HCT116 (cell line): ENCODE results near the gene FECH. TPM values are rescaled to one million over a fixed set of nuclear protein-coding genes. Genes with fewer than 3 reads are reported as not detected.
"Not testable (repeated sequence)": the region's sequence is repeated elsewhere in the genome, so short reads cannot be mapped to it uniquely, and the experiment has no call there.

Experiments used
- ATAC-seq: fragments of 200-7000 bp; cut with Tn5 transposase; 2 replicates; pipeline ENCODE4 v1.9.1; 2020; ENCODE audit warnings: mild to moderate bottlenecking, moderate library complexity
- BruUV-seq: library from RNA; stranded (reverse); fragments of 400-500 nt; replicated peaks from 2 replicates; lab custom pipeline; 2021; lab: Mats Ljungman, UMichigan
- CTCF ChIA-PET: fragments of 300-600 bp; sonication (Branson Sonifier 250); formaldehyde crosslinking; loops from one replicate; lab custom pipeline; 2021; ENCODE audit warnings: antibody characterized with exemption; lab: Charles Lee
- POLR2A ChIA-PET: fragments of 300-600, 350-600 bp; sonication (Branson Sonifier 250); formaldehyde crosslinking; loops from one replicate; lab custom pipeline; 2021; ENCODE audit warnings: antibody characterized with exemption; lab: Charles Lee
- RAD21 ChIA-PET, 2 experiments: fragments of 300-600 bp; sonication (Branson Sonifier 250); formaldehyde crosslinking; loops; one replicate each; lab custom pipeline; 2023; ENCODE audit warnings: low total read pairs in 2 of 2; ENCODE audit not compliant: uncharacterized antibody in 2 of 2, unreplicated experiment in 2 of 2, low non-redundant PET in 1 of 2; lab: Charles Lee
- DNase-seq: peaks from one replicate; pipeline ENCODE4 v3.0.0-alpha.2; 2010; ENCODE audit warnings: low read depth, low spot score
- H2AFZ ChIP-seq: fragments of 200-600 bp; shearing (Covaris generic), sonication (generic); 2 replicates; pipeline ENCODE4 v1.6.1; 2017; ENCODE audit warnings: low read depth, mixed run types, mixed read lengths, antibody characterized with exemption, low read length; ENCODE audit not compliant: poor library complexity, severe bottlenecking
- H3K27ac ChIP-seq: 2 replicates; pipeline ENCODE4 v1.5.1; 2012; ENCODE audit warnings: low read depth, low read length
- H3K27me3 ChIP-seq: fragments of 200-600 bp; sonication (generic); 2 replicates; pipeline ENCODE4 v1.6.1; 2016; ENCODE audit warnings: mixed run types, low read length, mixed read lengths; ENCODE audit not compliant: insufficient read depth
- H3K36me3 ChIP-seq, 2 experiments: fragments of 200-500 bp in 1 of 2; fragments of 200-600 bp in 1 of 2; sonication (Bioruptor generic) in 1 of 2; sonication (generic) in 1 of 2; 2 replicates each; pipeline versions ENCODE4 v1.5.1 to v1.6.1; 2014 to 2016; ENCODE audit warnings: low read length in 2 of 2, inconsistent platforms in 1 of 2, mixed read lengths in 1 of 2, mixed run types in 1 of 2; ENCODE audit not compliant: insufficient read depth in 2 of 2, control insufficient read depth in 1 of 2
- H3K4me1 ChIP-seq, 2 experiments: fragments of 200-600 bp in 1 of 2; sonication (generic) in 1 of 2; 2 replicates each; pipeline versions ENCODE4 v1.5.1 to v1.6.1; 2012 to 2017; ENCODE audit warnings: low read length in 2 of 2, inconsistent platforms in 1 of 2, mild to moderate bottlenecking in 1 of 2, mixed read lengths in 1 of 2, mixed run types in 1 of 2, moderate library complexity in 1 of 2; ENCODE audit not compliant: insufficient read depth in 2 of 2, control insufficient read depth in 1 of 2
- H3K4me2 ChIP-seq: fragments of 200-600 bp; sonication (generic); 2 replicates; pipeline ENCODE4 v1.6.1; 2017; ENCODE audit warnings: mixed run types, low read length, mixed read lengths
- H3K4me3 ChIP-seq, 2 experiments: fragments of 200-600 bp in 1 of 2; sonication (generic) in 1 of 2; replicated peaks in 1 of 2; 2 replicates each; pipeline ENCODE4 v1.5.1; 2011 to 2016; ENCODE audit warnings: low read length in 2 of 2, control low read depth in 1 of 2, low read depth in 1 of 2, mild to moderate bottlenecking in 1 of 2, mixed read lengths in 1 of 2, mixed run types in 1 of 2
- H3K79me2 ChIP-seq: fragments of 200-600 bp; sonication (generic); 2 replicates; pipeline ENCODE4 v1.6.1; 2017; ENCODE audit warnings: mild to moderate bottlenecking, mixed run types, low read length, moderate library complexity, mixed read lengths; ENCODE audit not compliant: insufficient read depth
- H3K9ac ChIP-seq: fragments of 200-600 bp; sonication (generic); 2 replicates; pipeline ENCODE4 v1.6.1; 2016; ENCODE audit warnings: low read length, mixed read lengths
- H3K9me2 ChIP-seq: fragments of 200-600 bp; sonication (generic), shearing (Covaris generic); 2 replicates; pipeline ENCODE4 v1.6.1; 2017; ENCODE audit warnings: mixed run types, mild to moderate bottlenecking, moderate library complexity; ENCODE audit not compliant: insufficient read depth
- H3K9me3 ChIP-seq, 2 experiments: fragments of 200-500 bp in 1 of 2; fragments of 200-600 bp in 1 of 2; sonication (Bioruptor generic) in 1 of 2; sonication (generic) in 1 of 2; 2 replicates each; pipeline ENCODE4 v1.6.1; 2014 to 2017; ENCODE audit warnings: low read length in 2 of 2, mixed read lengths in 2 of 2, inconsistent platforms in 1 of 2, low read depth in 1 of 2, mild to moderate bottlenecking in 1 of 2, mixed run types in 1 of 2, moderate library complexity in 1 of 2; ENCODE audit not compliant: control insufficient read depth in 1 of 2, insufficient read depth in 1 of 2
- H4K20me1 ChIP-seq: fragments of 200-600 bp; sonication (generic), shearing (Covaris generic); 2 replicates; pipeline ENCODE4 v1.6.1; 2017; ENCODE audit warnings: mixed run types, mild to moderate bottlenecking, moderate library complexity; ENCODE audit not compliant: insufficient read depth
- CBX3 ChIP-seq: IDR thresholded peaks from 2 replicates; pipeline ENCODE4 v1.6.1; 2012; ENCODE audit warnings: low read depth
- CEBPB ChIP-seq: IDR thresholded peaks from 2 replicates; pipeline ENCODE4 v1.6.1; 2012; ENCODE audit warnings: low read depth
- ELF1 ChIP-seq: IDR thresholded peaks from 2 replicates; pipeline ENCODE4 v1.6.1; 2012; ENCODE audit warnings: low read depth, borderline replicate concordance
- FOSL1 ChIP-seq: IDR thresholded peaks from 2 replicates; pipeline ENCODE4 v1.6.1; 2012; ENCODE audit warnings: low read depth
- JUND ChIP-seq: IDR thresholded peaks from 2 replicates; pipeline ENCODE4 v1.6.1; 2012
- POLR2A ChIP-seq: IDR thresholded peaks from 2 replicates; pipeline ENCODE4 v1.7.0; 2011; ENCODE audit warnings: borderline replicate concordance; ENCODE audit not compliant: insufficient read depth, insufficient read length; ENCODE audit errors: extremely low read depth
- POLR2AphosphoS5 ChIP-seq: IDR thresholded peaks from 2 replicates; pipeline ENCODE4 v1.6.1; 2011; ENCODE audit warnings: mild to moderate bottlenecking, low read depth, low read length, moderate library complexity
- RAD21 ChIP-seq: IDR thresholded peaks from 2 replicates; pipeline ENCODE4 v1.6.1; 2012; ENCODE audit warnings: low read depth, mild to moderate bottlenecking
- SIN3A ChIP-seq: IDR thresholded peaks from 2 replicates; pipeline ENCODE4 v1.6.1; 2012; ENCODE audit warnings: low read depth
- SRF ChIP-seq: IDR thresholded peaks from 2 replicates; pipeline ENCODE4 v1.6.1; 2012; ENCODE audit warnings: low read depth
- YY1 ChIP-seq: IDR thresholded peaks from 2 replicates; pipeline ENCODE4 v1.6.1; 2011; ENCODE audit warnings: low read length, low read depth, moderate library complexity, mild to moderate bottlenecking; ENCODE audit not compliant: insufficient replicate concordance; ENCODE audit errors: extremely low read depth
- ZFX ChIP-seq: fragments of 450-650 bp; IDR thresholded peaks from 2 replicates; pipeline ENCODE4 v1.6.1; 2017
- ZNF274 ChIP-seq: fragments of 200-500 bp; sonication (Bioruptor generic); IDR thresholded peaks from 2 replicates; pipeline ENCODE4 v1.6.1; 2014; ENCODE audit warnings: mild to moderate bottlenecking, low read depth, low read length, inconsistent platforms
- intact Hi-C: fragments of 100-400 bp; cut with micrococcal nuclease; formaldehyde crosslinking; loops from 2 replicates; pipeline ENCODE4 v1.10.0; 2022
- total RNA-seq: library from RNA; stranded (reverse); gene quantifications from one replicate; pipeline ENCODE4 v1.2.1, GENCODE V29; 2021; ENCODE audit not compliant: unreplicated experiment
- TF ChIP-seq, protein P1 (sequence below): IDR thresholded peaks from 2 replicates; pipeline ENCODE4 v1.6.1; 2012
- TF ChIP-seq, protein P2 (sequence below): IDR thresholded peaks from 2 replicates; pipeline ENCODE4 v1.6.1; 2012
- TF ChIP-seq, protein P3 (sequence below): IDR thresholded peaks from 2 replicates; pipeline ENCODE4 v1.6.1; 2011; ENCODE audit warnings: mild to moderate bottlenecking, low read length, moderate library complexity; ENCODE audit not compliant: insufficient replicate concordance; ENCODE audit errors: extremely low read depth

Gene FECH
- total RNA-seq, 1 experiment from 2014 or later = 42.7 TPM

DNA sequence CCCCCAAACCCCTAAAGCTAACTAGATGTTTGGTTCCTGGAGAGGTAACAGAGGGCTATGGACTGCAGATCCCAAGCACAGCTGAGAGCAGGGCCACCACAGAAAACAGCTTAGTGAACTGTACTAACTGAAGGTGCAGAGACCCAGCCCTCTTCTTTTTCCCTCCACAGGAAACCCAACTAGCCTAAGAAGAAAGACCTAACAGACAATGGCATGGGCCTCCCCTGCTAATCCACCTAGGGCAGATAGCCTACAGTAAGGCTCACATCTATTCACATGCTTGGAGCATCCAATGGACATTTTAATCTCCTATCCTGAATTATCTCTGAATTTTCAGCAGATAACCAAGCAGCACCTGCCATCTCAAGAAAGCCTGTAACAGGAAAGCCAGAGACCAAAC, 8.8 kb upstream of the FECH start:
- no peaks in the 10 kb centered on the region for H3K27me3 ChIP-seq
- no peak for TF ChIP-seq CBX3
- TF ChIP-seq CEBPB = no peak
- TF ChIP-seq POLR2AphosphoS5 = no peak
- no peak for TF ChIP-seq YY1
- no peak for TF ChIP-seq ZNF274
- no peak for TF ChIP-seq ZFX
- TF ChIP-seq, protein P1, sequence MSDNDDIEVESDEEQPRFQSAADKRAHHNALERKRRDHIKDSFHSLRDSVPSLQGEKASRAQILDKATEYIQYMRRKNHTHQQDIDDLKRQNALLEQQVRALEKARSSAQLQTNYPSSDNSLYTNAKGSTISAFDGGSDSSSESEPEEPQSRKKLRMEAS = no peak
- TF ChIP-seq SIN3A = no peak
- no peak for TF ChIP-seq JUND
- TF ChIP-seq FOSL1 = no peak
- TF ChIP-seq, protein P2, sequence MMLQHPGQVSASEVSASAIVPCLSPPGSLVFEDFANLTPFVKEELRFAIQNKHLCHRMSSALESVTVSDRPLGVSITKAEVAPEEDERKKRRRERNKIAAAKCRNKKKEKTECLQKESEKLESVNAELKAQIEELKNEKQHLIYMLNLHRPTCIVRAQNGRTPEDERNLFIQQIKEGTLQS = no peak
- no peak for TF ChIP-seq POLR2A
- no peak for TF ChIP-seq RAD21
- no peak for TF ChIP-seq ELF1
- TF ChIP-seq SRF = no peak
- TF ChIP-seq, protein P3, sequence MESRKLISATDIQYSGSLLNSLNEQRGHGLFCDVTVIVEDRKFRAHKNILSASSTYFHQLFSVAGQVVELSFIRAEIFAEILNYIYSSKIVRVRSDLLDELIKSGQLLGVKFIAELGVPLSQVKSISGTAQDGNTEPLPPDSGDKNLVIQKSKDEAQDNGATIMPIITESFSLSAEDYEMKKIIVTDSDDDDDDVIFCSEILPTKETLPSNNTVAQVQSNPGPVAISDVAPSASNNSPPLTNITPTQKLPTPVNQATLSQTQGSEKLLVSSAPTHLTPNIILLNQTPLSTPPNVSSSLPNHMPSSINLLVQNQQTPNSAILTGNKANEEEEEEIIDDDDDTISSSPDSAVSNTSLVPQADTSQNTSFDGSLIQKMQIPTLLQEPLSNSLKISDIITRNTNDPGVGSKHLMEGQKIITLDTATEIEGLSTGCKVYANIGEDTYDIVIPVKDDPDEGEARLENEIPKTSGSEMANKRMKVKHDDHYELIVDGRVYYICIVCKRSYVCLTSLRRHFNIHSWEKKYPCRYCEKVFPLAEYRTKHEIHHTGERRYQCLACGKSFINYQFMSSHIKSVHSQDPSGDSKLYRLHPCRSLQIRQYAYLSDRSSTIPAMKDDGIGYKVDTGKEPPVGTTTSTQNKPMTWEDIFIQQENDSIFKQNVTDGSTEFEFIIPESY = no peak
- no peak overlapping the region for H2AFZ ChIP-seq
- no peak overlapping the region for H3K4me3 ChIP-seq
- H3K9me2 ChIP-seq = no peaks in the 10 kb centered on the region
- no peaks in the 10 kb centered on the region for H4K20me1 ChIP-seq
- no peak overlapping the region for H3K27ac ChIP-seq
- H3K79me2 ChIP-seq = no peaks in the 10 kb centered on the region
- intact Hi-C loops = no loop called here
- no peaks in the 10 kb centered on the region for H3K4me1 ChIP-seq
- POLR2A ChIA-PET = no interaction called here
- CTCF ChIA-PET = no interaction called here
- H3K9me3 ChIP-seq = no peaks in the 10 kb centered on the region
- no peak overlapping the region for H3K4me2 ChIP-seq
- no peak overlapping the region for H3K9ac ChIP-seq
- RAD21 ChIA-PET = no interaction called here
- no peak for ATAC-seq
- no TSS peak for BruUV-seq
- DNase-seq = no peak
- peaks cover 14% of the 10 kb centered on the region in 2 experiments; a peak in 3 of 4 replicates for H3K36me3 ChIP-seq

- DNase-seq, ATAC-seq, H3K4me3 ChIP-seq, H3K4me2 ChIP-seq, H2AFZ ChIP-seq, H3K4me1 ChIP-seq, H3K9me2 ChIP-seq, BruUV-seq, H4K20me1 ChIP-seq, CTCF ChIA-PET, intact Hi-C loops, H3K36me3 ChIP-seq, H3K27ac ChIP-seq, H3K9me3 ChIP-seq, POLR2A ChIA-PET, H3K27me3 ChIP-seq, H3K9ac ChIP-seq, H3K79me2 ChIP-seq, RAD21 ChIA-PET: not testable (repeated sequence)
Observed at GRCh38 chr18:57592716-57593115, 6.2 kb upstream of the FECH start.
